GM23338 (cell line): Measurements from ENCODE around the gene RAB40A. TPM values are rescaled to one million over a fixed set of nuclear protein-coding genes. Genes with fewer than 3 reads are reported as not detected.

Experiments
- ATAC-seq: fragments of 200-7000 bp; cut with Tn5 transposase; 3 replicates; pipeline ENCODE4 v1.9.1; 2020
- DNase-seq: peaks from one replicate; pipeline ENCODE4 v3.0.0-alpha.2; 2015; ENCODE audit warnings: low spot score
- H2AFZ ChIP-seq: fragments of 200-600 bp; sonication (generic); 2 replicates; pipeline ENCODE4 v1.8.0; 2016; ENCODE audit warnings: antibody characterized with exemption, mild to moderate bottlenecking, moderate library complexity
- H3F3A ChIP-seq: fragments of 200-600 bp; sonication (generic); replicated peaks from 2 replicates; pipeline ENCODE4 v1.8.0; 2017; ENCODE audit warnings: antibody characterized with exemption, mixed run types, low read depth
- H3K27ac ChIP-seq: fragments of 200-600 bp; sonication (generic); 2 replicates; pipeline ENCODE4 v1.6.1; 2016; ENCODE audit warnings: low read depth
- H3K27me3 ChIP-seq: fragments of 200-600 bp; sonication (generic); 2 replicates; pipeline ENCODE4 v1.8.0; 2016; ENCODE audit warnings: mild to moderate bottlenecking, mixed run types, moderate library complexity; ENCODE audit not compliant: insufficient read depth
- H3K36me3 ChIP-seq: fragments of 200-600 bp; sonication (generic); 2 replicates; pipeline ENCODE4 v1.8.0; 2016; ENCODE audit warnings: mild to moderate bottlenecking; ENCODE audit not compliant: insufficient read depth
- H3K4me1 ChIP-seq: fragments of 200-600 bp; sonication (generic); 2 replicates; pipeline ENCODE4 v1.8.0; 2016; ENCODE audit warnings: mild to moderate bottlenecking, moderate library complexity; ENCODE audit not compliant: insufficient read depth
- H3K4me2 ChIP-seq: fragments of 200-600 bp; sonication (generic); 2 replicates; pipeline ENCODE4 v1.7.1; 2017; ENCODE audit warnings: mixed run types
- H3K4me3 ChIP-seq: fragments of 200-600 bp; sonication (generic); 2 replicates; pipeline ENCODE4 v1.6.1; 2016; ENCODE audit warnings: mixed run types
- H3K79me2 ChIP-seq: fragments of 200-600 bp; sonication (generic); replicated peaks from 2 replicates; pipeline ENCODE4 v1.8.0; 2017; ENCODE audit warnings: mild to moderate bottlenecking; ENCODE audit not compliant: insufficient read depth
- H3K9me2 ChIP-seq: fragments of 200-600 bp; sonication (generic); 2 replicates; pipeline ENCODE4 v1.8.0; 2017; ENCODE audit not compliant: insufficient read depth
- H4K20me1 ChIP-seq: fragments of 200-600 bp; sonication (generic); replicated peaks from 2 replicates; pipeline ENCODE4 v1.8.0; 2017; ENCODE audit warnings: mild to moderate bottlenecking; ENCODE audit not compliant: insufficient read depth
- H3K27ac Mint-ChIP-seq: 2 replicates; pipeline ENCODE4 v1.8.0; 2020; ENCODE audit warnings: inconsistent platforms, mild to moderate bottlenecking, moderate library complexity, mixed read lengths
- H3K27me3 Mint-ChIP-seq: 3 replicates; pipeline ENCODE4 v1.8.0; 2022; ENCODE audit warnings: low read depth, mild to moderate bottlenecking, moderate library complexity, mixed read lengths, inconsistent platforms; ENCODE audit not compliant: insufficient read depth, poor library complexity
- H3K36me3 Mint-ChIP-seq: 3 replicates; pipeline ENCODE4 v1.8.0; 2021; ENCODE audit warnings: low read depth, mild to moderate bottlenecking, inconsistent platforms, moderate library complexity, mixed read lengths
- H3K4me1 Mint-ChIP-seq: 3 replicates; pipeline ENCODE4 v1.8.0; 2020; ENCODE audit warnings: mild to moderate bottlenecking, inconsistent platforms, mixed read lengths
- H3K4me3 Mint-ChIP-seq: 3 replicates; pipeline ENCODE4 v1.8.0; 2021; ENCODE audit warnings: moderate library complexity, mild to moderate bottlenecking, inconsistent platforms, mixed read lengths
- H3K9me3 Mint-ChIP-seq: 3 replicates; pipeline ENCODE4 v1.8.0; 2020; ENCODE audit warnings: moderate library complexity, mild to moderate bottlenecking, inconsistent platforms, mixed read lengths
- CTCF ChIP-seq, 2 experiments: fragments of 200-600 bp in 1 of 2; sonication (generic) in 1 of 2; conservative IDR thresholded peaks; 2 replicates each; pipeline versions ENCODE4 v1.5.1 to v1.6.1; 2016 to 2017; ENCODE audit warnings: antibody characterized with exemption in 2 of 2, low read depth in 2 of 2, mild to moderate bottlenecking in 2 of 2, moderate library complexity in 1 of 2
- EZH2phosphoT487 ChIP-seq: fragments of 200-600 bp; sonication (generic); IDR thresholded peaks from one replicate; pipeline ENCODE4 v1.8.1; 2018; ENCODE audit warnings: antibody characterized with exemption; ENCODE audit not compliant: unreplicated experiment
- JUNB ChIP-seq: IDR thresholded peaks from one replicate; pipeline ENCODE4 v1.6.1; 2016; ENCODE audit warnings: antibody characterized with exemption; ENCODE audit not compliant: unreplicated experiment
- POLR2AphosphoS5 ChIP-seq: IDR thresholded peaks from 2 replicates; pipeline ENCODE4 v1.6.1; 2016; ENCODE audit warnings: antibody characterized with exemption, low read depth
- STAT1 ChIP-seq: IDR thresholded peaks from one replicate; pipeline ENCODE4 v1.6.1; 2016; ENCODE audit warnings: antibody characterized with exemption; ENCODE audit not compliant: unreplicated experiment
- ZNF114 ChIP-seq: fragments of 250-450 bp; sonication (Bioruptor Pico); IDR thresholded peaks from 2 replicates; pipeline ENCODE4 v1.5.0; 2020; ENCODE audit warnings: mild to moderate bottlenecking, moderate library complexity
- ZNF331 ChIP-seq: fragments of 250-450 bp; sonication (Bioruptor Pico); IDR thresholded peaks from 2 replicates; pipeline ENCODE4 v1.5.0; 2020; ENCODE audit warnings: low read depth, mild to moderate bottlenecking, moderate library complexity
- polyA plus RNA-seq: library from polyadenylated mRNA; unstranded; fragments of >200 nt; fragmentation: Nextera tagmentation; extraction: Ambion mirVana; gene quantifications from 2 replicates; pipeline ENCODE4 v1.2.1, GENCODE V29; 2016
- total RNA-seq: library from RNA; depleted of rRNA; stranded (reverse); fragments of >200 nt; shearing (Covaris generic); gene quantifications from 2 replicates; pipeline ENCODE4 v1.2.3, GENCODE V29; 2014

Gene RAB40A
- total and polyA plus RNA-seq, 2 experiments from 2014 or later: 2.0 TPM; not detected in 1

GRCh38 chrX:103467887-103468286 lies 51.4 kb downstream of the RAB40A start (continued):
- no peak for TF ChIP-seq JUNB
- no peak for TF ChIP-seq ZNF331
- TF ChIP-seq EZH2phosphoT487: no peak

GRCh38 chrX:103467156-103467555 lies 52.1 kb downstream of the RAB40A start:
- no peaks in the 10 kb centered on the region for H3K36me3 ChIP-seq
- H3K27ac Mint-ChIP-seq: no peak overlapping the region
- no peaks in the 10 kb centered on the region for H3K4me1 ChIP-seq

GRCh38 chrX:103464774-103465117 lies 54.5 kb downstream of the RAB40A start:
- peak; percentile 75 for DNase-seq
- H3K4me1 ChIP-seq: no peaks in the 10 kb centered on the region
- H3F3A ChIP-seq: no peaks in the 10 kb centered on the region
- no peaks in the 10 kb centered on the region for H3K27me3 ChIP-seq
- H3K36me3 Mint-ChIP-seq: peaks cover 24% of the 10 kb centered on the region; the same call in 2 of the 3 replicates
- no peak overlapping the region for H3K27ac ChIP-seq
- H3K4me3 Mint-ChIP-seq: no peak overlapping the region
- peaks cover 12% of the 10 kb centered on the region for H3K9me3 Mint-ChIP-seq
- no peaks in the 10 kb centered on the region for H3K79me2 ChIP-seq
- peaks cover 8% of the 10 kb centered on the region; the same call in 2 of the 3 replicates for H3K4me1 Mint-ChIP-seq
- H3K36me3 ChIP-seq: no peaks in the 10 kb centered on the region
- H3K9me2 ChIP-seq: no peaks in the 10 kb centered on the region
- H3K27ac Mint-ChIP-seq: no peak overlapping the region
- no peaks in the 10 kb centered on the region for H4K20me1 ChIP-seq
- peak; percentile 97 for ATAC-seq
- H2AFZ ChIP-seq: no peak overlapping the region
- H3K4me2 ChIP-seq: no peak overlapping the region
- peak; percentile 69 to 75 for TF ChIP-seq CTCF (conservative IDR thresholded peaks at IDR 0.05; ENCODE audit: low read depth in 2 of 2)
- TF ChIP-seq ZNF114: no peak
- peaks cover 2% of the 10 kb centered on the region for H3K27me3 Mint-ChIP-seq
- H3K4me3 ChIP-seq: no peak overlapping the region

More at GRCh38 chrX:103467156-103467555, 52.1 kb downstream of the RAB40A start:
- Histone ChIP-seq H3K9me2 (no peaks in the 10 kb centered on the region), H3K27ac (no peak overlapping the region), H2AFZ (no peak overlapping the region), H3F3A (no peaks in the 10 kb centered on the region), H3K27me3 (no peaks in the 10 kb centered on the region), H3K79me2 (no peaks in the 10 kb centered on the region), H4K20me1 (no peaks in the 10 kb centered on the region), H3K4me3 (no peak overlapping the region), H3K4me2 (no peak overlapping the region)
- no peak for DNase-seq
- peaks cover 2% of the 10 kb centered on the region for H3K27me3 Mint-ChIP-seq
- ATAC-seq: no peak
- TF ChIP-seq POLR2AphosphoS5 (no peak), STAT1 (no peak), CTCF (conservative IDR thresholded peaks at IDR 0.05; ENCODE audit: low read depth in 2 of 2) (no peak), ZNF114 (no peak), ZNF331 (no peak), EZH2phosphoT487 (no peak)
- peaks cover 8% of the 10 kb centered on the region; the same call in 2 of the 3 replicates for H3K4me1 Mint-ChIP-seq
- 0 out of 3 replicates have a peak, but pooled peaks cover 3% of the 10 kb centered on the region for H3K36me3 Mint-ChIP-seq
- H3K4me3 Mint-ChIP-seq: no peak overlapping the region
- no peaks in the 10 kb centered on the region for H3K9me3 Mint-ChIP-seq
